GM18526 (cell line): ENCODE results near the gene BEND4.

Experiments
- POLR2A ChIP-seq: IDR thresholded peaks from 3 replicates; pipeline ENCODE4 v1.6.1; 2011; ENCODE audit not compliant: insufficient read length; ENCODE audit errors: extremely low read depth

The BEND4 gene

DNA sequence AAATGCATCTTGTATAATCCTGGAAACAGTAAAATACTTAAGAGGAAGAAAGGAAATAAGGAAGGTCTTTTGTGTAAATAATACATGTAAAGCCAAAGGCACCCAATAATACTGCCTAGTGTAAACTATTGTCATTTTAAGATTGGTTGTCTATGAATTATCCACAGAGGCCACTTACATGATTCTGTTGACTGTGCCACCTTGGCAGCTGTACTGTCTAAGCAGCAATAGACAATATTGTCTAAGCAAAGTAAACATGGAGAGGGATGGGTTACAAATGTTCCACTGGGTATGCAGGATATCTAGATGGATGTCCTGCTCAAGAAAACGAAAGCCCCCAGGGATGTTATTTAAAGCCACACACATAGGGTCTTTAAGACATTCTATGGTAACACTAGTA, 19.4 kb downstream of the BEND4 start:
- no peak for TF ChIP-seq POLR2A

DNA sequence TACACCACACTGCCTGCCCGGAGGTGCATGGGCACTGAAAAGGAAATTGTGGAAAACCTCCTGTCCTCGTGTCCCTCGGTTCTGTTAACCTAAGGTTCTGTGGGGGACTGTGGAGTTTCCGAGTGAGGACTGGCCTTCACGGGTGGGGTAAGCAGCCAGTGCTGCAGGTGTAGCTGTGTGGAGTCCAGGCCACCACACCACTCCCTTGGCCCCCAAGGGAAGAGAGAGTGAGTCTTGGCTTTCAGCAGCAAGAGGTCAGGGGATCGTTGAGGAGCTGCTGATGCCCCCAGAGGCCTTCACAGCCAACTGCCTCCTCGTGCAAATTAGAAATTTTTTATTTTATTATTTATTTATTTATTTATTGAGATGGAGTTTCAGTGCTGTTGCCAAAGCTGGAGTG, 20.4 kb downstream of the BEND4 start:
- TF ChIP-seq POLR2A: no peak

DNA sequence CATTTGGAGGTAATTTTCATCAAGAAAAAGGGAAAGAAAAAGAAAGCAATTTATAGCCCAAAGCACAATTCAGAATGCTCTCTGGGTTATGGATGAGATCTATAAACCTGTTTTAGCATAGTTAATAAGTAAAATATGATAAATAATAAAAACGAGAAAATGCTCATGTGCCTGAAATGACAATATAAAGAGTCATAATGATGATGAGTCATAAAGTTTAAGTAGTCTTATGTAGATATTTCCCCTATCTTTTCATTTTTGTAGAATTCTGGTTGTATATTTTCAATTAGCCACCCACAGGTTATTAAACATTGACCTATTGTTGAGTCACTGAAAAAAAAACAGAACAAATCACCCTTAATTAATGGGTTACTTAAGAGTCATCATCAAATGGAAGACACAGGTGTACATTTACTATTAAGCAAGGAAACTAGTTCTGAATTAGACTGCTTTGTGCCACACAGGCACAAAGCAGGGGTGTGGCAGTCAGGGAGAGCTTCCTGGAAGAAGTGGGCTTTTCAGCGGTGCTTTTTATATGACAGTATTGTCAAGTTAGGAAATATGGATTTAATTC, 29.3 kb downstream of the BEND4 start:
- TF ChIP-seq POLR2A: no peak

DNA sequence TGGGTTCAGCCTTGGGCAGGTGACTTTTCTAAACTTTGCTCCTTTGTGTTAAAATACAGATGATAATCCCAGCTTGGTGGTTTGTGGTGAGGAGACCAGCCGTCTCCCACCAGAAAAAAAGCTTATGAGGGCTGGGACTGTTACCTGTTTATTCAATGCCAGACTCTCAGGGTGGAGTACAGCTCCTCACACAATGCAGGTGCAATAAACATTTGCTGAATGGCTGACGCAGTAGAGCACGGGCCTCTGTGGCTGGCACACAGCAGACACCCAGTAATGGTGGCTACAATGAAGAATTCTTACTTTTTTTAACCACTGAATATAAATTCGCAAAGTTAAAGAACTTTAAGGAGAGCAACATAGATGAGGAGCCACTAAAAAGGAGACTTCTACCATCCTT, 30.2 kb downstream of the BEND4 start:
- TF ChIP-seq POLR2A: no peak

DNA sequence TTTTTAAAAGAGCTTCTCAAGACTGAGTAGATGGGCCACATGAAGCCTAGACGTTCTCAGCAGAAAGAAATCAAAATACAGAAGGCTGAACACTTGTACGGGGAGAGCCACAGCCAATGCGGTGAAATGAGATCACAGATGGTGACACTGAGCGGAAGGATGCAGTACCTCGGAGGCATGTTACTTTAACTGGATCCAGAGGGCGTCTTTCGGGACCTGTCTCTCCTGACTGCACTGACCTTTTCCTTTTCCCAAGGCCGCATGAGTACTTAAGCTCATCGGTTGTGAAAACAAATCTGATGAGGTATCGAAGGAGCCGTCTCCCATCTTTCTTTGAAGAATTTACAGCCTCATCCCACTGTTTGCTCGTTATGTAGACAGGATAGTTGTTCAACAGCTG, 32.6 kb downstream of the BEND4 start:
- TF ChIP-seq POLR2A: no peak

DNA sequence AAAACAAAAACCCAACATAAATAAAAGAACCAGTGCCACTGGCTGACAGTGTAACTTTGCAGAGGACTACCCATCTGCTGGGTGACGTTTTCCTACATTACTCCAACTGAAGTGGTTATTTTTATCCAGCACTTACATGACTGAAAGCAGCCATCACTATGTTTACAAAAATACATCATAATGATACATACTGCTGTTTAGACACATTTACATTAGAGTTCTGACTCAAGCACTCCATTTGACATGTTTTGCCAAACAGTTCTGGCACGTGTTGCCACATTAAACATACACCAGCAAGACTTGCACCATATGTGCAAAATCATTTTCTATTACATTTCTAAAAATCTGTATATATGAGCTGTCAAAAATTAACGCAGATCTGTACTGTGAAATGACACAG, 39.6 kb downstream of the BEND4 start:
- TF ChIP-seq POLR2A: no peak

DNA sequence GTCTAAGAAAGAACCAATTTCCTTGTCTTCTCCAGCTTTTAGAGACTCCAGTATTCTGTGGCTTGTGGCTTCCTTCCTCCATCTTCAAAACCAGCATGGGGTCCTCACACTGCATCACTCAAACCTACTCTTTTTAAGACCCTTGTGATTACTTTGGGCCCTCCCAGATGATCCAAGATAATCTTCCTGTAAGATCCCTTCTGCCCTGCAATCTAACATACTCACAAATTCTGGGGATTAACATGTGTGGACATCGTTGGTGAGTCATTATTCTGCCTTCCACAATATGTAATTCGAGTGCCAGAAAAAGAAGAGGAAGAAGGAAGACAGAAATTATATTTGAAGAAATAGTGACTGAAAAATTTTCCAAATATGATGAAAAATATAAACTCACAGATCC, 47.9 kb downstream of the BEND4 start:
- TF ChIP-seq POLR2A: no peak

DNA sequence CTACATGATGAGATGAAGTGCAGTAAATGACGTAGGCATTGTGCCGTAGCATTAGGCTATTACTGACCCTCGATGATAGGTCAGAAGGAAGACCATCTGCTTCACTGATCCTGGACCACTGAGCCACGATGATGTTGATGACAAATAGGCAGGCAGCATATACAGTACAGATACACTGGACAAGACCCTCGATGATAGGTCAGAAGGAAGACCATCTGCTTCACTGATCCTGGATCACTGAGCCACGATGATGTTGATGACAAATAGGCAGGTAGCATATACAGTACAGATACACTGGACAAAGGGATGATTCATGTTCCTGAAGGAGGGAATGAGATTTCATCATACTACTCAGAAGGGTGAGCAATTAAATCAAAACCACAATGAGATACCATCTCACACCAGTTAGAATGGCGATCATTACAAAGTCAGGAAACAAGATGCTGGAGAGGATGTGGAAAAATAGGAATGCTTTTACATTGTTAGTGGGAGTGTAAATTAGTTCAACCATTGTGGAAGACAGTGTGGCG, 50.9 kb downstream of the BEND4 start:
- no peak for TF ChIP-seq POLR2A

DNA sequence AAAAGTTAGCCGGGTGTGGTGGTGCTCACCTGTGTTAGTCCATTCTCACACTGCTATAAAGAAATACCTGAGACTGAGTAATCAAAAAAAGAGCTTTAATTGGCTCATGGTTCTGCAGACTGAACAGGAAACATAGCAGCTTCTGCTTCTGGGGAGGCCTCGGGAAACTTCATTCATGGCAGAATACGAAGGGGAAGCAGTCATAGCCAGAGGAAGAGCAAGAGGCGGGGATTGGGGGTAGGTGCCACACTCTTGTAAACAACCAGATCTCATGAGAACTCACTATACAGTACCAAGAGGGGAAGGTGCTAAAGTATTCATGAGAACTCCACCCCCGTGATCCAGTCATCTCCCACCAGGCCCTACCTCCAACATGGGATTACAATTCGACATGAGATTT, 64.1 kb downstream of the BEND4 start:
- no peak for TF ChIP-seq POLR2A

DNA sequence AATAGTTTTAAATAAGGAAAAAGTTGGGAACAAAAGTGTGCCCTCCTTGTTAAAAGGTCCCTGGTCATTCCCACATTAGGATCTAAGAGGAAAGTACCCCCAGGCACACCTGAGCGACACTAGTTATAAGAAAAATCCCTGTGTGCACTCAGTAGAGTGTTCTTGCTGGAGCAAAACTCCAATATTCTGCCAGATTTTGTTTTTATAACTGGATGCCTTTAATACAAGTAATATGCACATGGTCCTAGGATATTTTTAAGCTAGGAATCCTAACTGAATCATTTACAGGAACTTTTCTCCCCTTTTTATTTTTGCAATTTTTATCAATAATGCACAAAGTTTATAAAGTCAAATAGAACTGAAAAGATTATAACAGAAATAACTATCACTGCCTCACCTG, 68.6 kb downstream of the BEND4 start:
- no peak for TF ChIP-seq POLR2A

DNA sequence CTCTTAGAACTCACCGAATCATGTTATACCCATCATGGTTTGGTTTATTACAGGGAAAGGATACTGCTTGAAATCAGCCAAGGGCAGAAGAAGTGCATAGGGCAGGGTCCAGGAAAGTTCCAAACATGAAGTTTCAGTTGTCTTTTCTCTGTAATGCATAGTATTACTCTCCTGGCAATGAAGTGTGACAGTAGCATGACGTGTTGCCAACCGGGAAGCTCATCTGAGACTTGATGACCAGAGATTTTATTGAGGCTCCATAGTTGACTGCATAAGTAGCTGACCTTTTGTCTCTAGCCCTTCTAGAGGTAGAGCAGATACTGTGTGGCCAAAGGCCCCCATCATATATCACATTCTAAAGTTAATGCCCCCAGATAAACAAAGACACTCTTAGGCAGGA, 72.1 kb downstream of the BEND4 start:
- no peak for TF ChIP-seq POLR2A

DNA sequence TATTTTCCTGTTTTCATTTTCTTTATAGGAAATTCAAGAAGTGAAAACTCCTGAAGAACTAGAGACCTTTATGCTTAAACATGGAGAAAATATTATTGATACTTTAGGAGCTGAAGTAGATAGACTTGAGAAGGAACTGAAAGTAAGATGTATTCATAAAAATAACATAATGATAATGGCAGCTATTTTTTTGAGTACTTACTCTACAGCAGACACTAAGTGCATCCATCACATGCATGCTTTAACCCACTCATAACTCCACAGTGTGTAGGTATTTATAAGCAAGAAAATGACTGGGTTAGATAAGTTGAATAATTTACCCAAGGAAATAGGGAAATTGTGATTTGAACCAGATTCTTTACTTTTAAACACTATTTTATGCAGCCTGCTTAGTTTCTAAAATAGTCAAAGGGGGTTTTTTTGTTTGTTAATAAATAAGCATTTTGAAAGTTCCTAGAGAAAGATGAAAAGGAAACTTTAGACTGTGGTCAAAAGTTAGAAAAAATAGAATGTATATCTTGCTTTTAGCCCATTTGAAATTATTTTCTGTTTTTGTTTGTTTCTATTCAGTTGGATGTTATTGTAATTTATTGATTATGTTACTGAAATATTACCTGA, 74.2 kb downstream of the BEND4 start:
- TF ChIP-seq POLR2A: no peak

DNA sequence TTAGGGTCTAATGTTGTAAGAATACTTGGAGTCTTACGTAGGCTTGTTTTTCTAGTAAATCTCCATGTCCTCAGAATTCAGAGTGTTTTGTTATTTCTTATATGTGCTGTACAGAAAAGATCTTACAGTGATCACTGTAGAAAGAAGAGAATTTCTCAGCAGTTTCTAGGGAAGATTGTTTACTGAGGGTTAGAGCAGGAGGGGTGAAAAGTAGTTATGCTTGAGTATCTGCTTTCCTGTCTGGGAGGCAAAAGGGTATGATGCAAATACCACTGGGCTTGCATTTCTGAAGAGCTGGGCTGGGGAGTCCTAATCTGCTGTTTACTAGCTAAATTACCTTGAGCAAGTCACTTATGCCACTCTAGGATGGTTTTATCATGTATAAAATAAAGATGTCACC, 78.2 kb downstream of the BEND4 start:
- no peak for TF ChIP-seq POLR2A

DNA sequence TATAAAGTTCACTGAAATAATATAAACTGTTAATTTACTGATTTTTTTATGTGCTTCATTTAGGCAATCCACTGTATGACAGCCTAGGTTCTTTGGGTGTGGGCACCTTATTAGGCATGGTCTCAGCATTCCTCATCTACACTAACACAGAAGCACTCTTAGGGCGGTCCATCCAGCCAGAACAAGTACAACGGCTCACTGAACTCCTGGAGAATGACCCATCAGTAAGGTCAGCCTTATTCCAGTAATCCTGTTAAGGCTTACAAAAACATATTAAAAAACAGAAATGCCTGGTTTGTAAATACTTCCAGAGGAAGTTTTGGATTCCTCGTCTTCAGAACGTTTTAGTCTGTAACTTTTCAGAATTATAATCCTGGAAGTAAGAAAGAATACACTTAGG, 82.0 kb downstream of the BEND4 start:
- TF ChIP-seq POLR2A: no peak

DNA sequence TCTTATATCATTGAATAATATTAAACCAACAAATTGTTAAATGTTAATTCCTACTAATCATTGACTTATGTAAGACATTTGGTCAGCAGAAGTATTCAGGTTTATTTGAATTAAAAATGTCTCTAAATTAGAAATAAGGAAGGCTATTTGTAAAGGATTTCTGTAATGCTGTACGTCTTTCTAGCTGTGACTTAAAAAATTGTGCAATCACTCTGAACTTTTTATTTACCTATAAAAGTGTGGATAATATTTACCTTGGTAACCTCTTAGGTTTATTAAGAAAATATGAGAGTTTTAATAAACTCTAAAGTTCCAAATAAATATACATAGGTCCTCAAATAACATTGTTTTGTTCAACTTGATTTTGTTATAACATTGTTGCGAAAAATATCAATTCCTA, 85.2 kb downstream of the BEND4 start:
- TF ChIP-seq POLR2A: no peak

DNA sequence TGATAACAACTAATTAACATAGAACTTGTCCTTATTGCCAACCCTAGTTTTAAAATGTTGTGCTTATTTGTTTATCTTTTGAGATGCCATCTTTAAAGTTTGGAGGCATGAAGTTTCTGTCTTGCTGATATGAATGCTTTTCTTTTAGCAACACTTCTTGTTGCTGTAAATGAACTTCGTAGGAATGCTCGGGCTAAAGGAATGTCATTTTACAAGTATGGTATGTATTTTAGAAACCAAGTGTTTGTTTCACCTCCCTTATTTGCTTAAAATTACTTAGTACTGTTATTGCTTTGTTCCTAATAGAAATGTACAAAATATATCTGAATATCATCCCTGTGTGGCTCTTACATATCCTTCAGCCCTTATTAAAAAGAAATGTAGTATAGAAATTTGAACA, 86.1 kb downstream of the BEND4 start:
- no peak for TF ChIP-seq POLR2A
